Liver (tissue), 3 donors: ENCODE results near the gene WAC.

Experiments used
- JUND ChIP-seq, 2 donors: IDR thresholded peaks; 2 replicates each; pipeline ENCODE4 v1.6.1; 2016; ENCODE audit warnings: antibody characterized with exemption in 2 of 2
- RAD21 ChIP-seq, 2 donors: IDR thresholded peaks; 2 replicates each; pipeline ENCODE4 v1.6.1; 2016; ENCODE audit warnings: antibody characterized with exemption in 2 of 2, mild to moderate bottlenecking in 2 of 2
- TAF1 ChIP-seq: conservative IDR thresholded peaks from 2 replicates; pipeline ENCODE4 v1.6.1; 2016; ENCODE audit warnings: antibody characterized with exemption, mild to moderate bottlenecking
- YY1 ChIP-seq: IDR thresholded peaks from 2 replicates; pipeline ENCODE4 v1.6.1; 2016; ENCODE audit warnings: antibody characterized with exemption, mild to moderate bottlenecking
- TF ChIP-seq, protein P1 (sequence below): fragments of 150-350 bp; IDR thresholded peaks from 2 replicates; pipeline ENCODE4 v1.5.1; 2017; ENCODE audit warnings: improper control_type of control experiment, low read depth, low read length; ENCODE audit not compliant: missing input control
- TF ChIP-seq, protein P2 (sequence below): IDR thresholded peaks from 2 replicates; pipeline ENCODE4 v1.6.1; 2016; ENCODE audit warnings: antibody characterized with exemption
- TF ChIP-seq, protein P3 (sequence below): IDR thresholded peaks from 2 replicates; pipeline ENCODE4 v1.6.1; 2016; ENCODE audit warnings: antibody characterized with exemption, mild to moderate bottlenecking
- donor health status: healthy.
- donor health status: healthy.

DNA sequence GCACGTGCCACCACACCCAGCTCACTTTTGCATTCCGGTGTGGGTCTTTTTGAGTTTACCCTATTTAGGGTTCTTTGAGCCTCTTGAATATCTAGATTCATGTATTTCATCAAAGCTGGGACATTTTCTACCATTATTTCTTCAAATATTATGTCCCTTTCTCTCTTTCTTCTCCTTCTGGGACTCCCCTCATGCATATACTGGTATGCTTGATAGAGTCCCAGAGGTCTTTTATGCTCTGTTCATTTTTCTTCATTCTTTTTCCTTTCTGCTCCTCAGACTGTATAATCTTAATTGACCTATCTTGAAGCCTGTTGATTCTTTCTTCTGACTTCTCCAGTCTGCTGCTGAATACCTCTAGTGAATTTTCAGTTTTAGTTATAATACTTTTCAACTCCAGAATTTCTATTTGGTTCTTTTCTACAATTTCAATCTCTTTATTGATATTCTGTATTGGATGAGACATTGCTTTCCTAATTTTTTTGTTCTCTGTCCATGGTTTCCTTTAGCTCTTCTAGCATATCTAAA, 9.1 kb upstream of the WAC start:
- TF ChIP-seq, protein P1, sequence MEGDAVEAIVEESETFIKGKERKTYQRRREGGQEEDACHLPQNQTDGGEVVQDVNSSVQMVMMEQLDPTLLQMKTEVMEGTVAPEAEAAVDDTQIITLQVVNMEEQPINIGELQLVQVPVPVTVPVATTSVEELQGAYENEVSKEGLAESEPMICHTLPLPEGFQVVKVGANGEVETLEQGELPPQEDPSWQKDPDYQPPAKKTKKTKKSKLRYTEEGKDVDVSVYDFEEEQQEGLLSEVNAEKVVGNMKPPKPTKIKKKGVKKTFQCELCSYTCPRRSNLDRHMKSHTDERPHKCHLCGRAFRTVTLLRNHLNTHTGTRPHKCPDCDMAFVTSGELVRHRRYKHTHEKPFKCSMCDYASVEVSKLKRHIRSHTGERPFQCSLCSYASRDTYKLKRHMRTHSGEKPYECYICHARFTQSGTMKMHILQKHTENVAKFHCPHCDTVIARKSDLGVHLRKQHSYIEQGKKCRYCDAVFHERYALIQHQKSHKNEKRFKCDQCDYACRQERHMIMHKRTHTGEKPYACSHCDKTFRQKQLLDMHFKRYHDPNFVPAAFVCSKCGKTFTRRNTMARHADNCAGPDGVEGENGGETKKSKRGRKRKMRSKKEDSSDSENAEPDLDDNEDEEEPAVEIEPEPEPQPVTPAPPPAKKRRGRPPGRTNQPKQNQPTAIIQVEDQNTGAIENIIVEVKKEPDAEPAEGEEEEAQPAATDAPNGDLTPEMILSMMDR = no peak
- TF ChIP-seq JUND (IDR thresholded peaks at IDR 0.05) (no peak), TAF1 (no peak), RAD21 (IDR thresholded peaks at IDR 0.05) (no peak), YY1 (no peak)
- TF ChIP-seq, protein P2, sequence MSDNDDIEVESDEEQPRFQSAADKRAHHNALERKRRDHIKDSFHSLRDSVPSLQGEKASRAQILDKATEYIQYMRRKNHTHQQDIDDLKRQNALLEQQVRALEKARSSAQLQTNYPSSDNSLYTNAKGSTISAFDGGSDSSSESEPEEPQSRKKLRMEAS = no peak
- TF ChIP-seq, protein P3, sequence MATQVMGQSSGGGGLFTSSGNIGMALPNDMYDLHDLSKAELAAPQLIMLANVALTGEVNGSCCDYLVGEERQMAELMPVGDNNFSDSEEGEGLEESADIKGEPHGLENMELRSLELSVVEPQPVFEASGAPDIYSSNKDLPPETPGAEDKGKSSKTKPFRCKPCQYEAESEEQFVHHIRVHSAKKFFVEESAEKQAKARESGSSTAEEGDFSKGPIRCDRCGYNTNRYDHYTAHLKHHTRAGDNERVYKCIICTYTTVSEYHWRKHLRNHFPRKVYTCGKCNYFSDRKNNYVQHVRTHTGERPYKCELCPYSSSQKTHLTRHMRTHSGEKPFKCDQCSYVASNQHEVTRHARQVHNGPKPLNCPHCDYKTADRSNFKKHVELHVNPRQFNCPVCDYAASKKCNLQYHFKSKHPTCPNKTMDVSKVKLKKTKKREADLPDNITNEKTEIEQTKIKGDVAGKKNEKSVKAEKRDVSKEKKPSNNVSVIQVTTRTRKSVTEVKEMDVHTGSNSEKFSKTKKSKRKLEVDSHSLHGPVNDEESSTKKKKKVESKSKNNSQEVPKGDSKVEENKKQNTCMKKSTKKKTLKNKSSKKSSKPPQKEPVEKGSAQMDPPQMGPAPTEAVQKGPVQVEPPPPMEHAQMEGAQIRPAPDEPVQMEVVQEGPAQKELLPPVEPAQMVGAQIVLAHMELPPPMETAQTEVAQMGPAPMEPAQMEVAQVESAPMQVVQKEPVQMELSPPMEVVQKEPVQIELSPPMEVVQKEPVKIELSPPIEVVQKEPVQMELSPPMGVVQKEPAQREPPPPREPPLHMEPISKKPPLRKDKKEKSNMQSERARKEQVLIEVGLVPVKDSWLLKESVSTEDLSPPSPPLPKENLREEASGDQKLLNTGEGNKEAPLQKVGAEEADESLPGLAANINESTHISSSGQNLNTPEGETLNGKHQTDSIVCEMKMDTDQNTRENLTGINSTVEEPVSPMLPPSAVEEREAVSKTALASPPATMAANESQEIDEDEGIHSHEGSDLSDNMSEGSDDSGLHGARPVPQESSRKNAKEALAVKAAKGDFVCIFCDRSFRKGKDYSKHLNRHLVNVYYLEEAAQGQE = no peak
